BJ (cell line): ENCODE data around the gene CFAP97D2. TPM values are rescaled to one million over a fixed set of nuclear protein-coding genes. Genes with fewer than 3 reads are reported as not detected.
A peak's percentile ranks its signal among the peaks of the same experiment; 100 is the strongest.

Experiments
- CTCF ChIA-PET: fragments of 350-600 bp; formaldehyde crosslinking; extraction: SDS; loops from one replicate; lab custom pipeline; 2021; ENCODE audit warnings: antibody characterized with exemption, inconsistent platforms; lab: Yijun Ruan, JAX
- POLR2A ChIA-PET: fragments of 300-600 bp; sonication (Branson Sonifier 250); formaldehyde crosslinking; extraction: SDS; loops from one replicate; lab custom pipeline; 2021; ENCODE audit warnings: antibody characterized with exemption; lab: Charles Lee
- DNase-seq: peaks from one replicate; pipeline ENCODE4 v3.0.0-alpha.2; 2011; ENCODE audit warnings: low read depth
- H3K27me3 ChIP-seq: 2 replicates; pipeline ENCODE4 v1.6.0; 2011; ENCODE audit warnings: low read length; ENCODE audit not compliant: control insufficient read depth, insufficient read depth
- H3K36me3 ChIP-seq: 2 replicates; pipeline ENCODE4 v1.5.1; 2011; ENCODE audit warnings: low read length; ENCODE audit not compliant: control insufficient read depth, insufficient read depth
- H3K4me3 ChIP-seq: 2 replicates; pipeline ENCODE4 v1.5.1; 2011; ENCODE audit warnings: low read depth, mild to moderate bottlenecking, control low read depth, low read length
- polyA plus RNA-seq: library from polyadenylated mRNA; depleted of rRNA; stranded (reverse); fragments of >200 nt; gene quantifications from 2 replicates; pipeline ENCODE4 v1.2.3, GENCODE V29; 2011
- TF ChIP-seq, protein P1 (sequence below): IDR thresholded peaks from 2 replicates; pipeline ENCODE4 v1.5.1; 2011; ENCODE audit warnings: low read depth, mild to moderate bottlenecking, control low read depth, inconsistent platforms, low read length, moderate library complexity; ENCODE audit not compliant: insufficient read depth

The CFAP97D2 gene
- polyA plus RNA-seq, 1 experiment, result not detected

DNA sequence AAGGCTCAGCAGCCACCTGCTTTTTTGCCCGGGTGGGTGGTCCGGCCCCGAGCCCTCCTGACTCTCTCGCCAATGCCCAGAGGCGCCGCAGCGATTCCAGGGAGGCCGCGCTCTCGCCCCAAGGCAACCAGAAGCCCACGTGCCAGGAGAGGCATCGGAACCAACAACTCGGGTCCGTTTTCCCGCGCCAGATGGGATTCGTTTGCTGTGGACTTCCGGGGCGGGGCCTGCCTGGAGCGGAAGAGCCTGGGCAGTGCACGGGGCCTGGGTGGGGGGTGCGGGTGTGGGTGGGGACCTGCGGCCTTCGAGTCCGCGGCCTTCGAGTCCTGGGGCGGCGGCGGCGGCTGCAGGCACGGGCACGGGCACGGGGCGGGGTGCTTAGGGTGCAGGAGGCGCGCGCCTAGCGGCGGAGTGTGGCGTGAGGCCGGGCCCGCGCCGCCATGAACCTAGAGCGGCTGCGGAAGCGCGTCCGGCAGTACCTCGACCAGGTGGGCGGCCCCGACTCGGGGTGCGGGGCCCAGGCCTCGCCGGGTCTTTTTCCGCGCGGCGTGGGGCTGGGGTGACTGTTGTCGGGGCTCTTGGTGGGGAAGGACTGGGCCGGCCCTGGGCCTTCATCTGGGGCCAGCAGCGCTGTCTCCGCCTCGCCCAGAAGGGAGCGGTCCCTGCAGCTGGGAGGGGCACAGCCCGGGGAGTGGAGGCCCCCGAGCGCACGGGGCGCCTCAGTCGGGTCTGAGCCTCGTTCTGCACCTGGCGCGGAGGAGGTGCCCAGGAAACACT, 55.8 kb downstream of the CFAP97D2 start, which contains the start of gene CDC16:
CDC16 (plus strand) TSS at position 253 of the 777 bp plus-strand sequence; CDS start at position 441, 188 bp downstream.
- ChIA-PET CTCF (interaction anchor here (1.4 kb wide), 1 partner anchor 106 kb away, joined by 5 read pairs; no protein-coding TSS in a partner anchor), POLR2A (no interaction called here)
- DNase-seq, result peak; percentile 22
- TF ChIP-seq, protein P1, sequence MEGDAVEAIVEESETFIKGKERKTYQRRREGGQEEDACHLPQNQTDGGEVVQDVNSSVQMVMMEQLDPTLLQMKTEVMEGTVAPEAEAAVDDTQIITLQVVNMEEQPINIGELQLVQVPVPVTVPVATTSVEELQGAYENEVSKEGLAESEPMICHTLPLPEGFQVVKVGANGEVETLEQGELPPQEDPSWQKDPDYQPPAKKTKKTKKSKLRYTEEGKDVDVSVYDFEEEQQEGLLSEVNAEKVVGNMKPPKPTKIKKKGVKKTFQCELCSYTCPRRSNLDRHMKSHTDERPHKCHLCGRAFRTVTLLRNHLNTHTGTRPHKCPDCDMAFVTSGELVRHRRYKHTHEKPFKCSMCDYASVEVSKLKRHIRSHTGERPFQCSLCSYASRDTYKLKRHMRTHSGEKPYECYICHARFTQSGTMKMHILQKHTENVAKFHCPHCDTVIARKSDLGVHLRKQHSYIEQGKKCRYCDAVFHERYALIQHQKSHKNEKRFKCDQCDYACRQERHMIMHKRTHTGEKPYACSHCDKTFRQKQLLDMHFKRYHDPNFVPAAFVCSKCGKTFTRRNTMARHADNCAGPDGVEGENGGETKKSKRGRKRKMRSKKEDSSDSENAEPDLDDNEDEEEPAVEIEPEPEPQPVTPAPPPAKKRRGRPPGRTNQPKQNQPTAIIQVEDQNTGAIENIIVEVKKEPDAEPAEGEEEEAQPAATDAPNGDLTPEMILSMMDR, result no peak
- Histone ChIP-seq H3K27me3 (no peaks in the 10 kb centered on the region), H3K4me3 (peak within 1 kb of the TSS; percentile 83), H3K36me3 (peaks cover 8% of the 10 kb centered on the region)

DNA sequence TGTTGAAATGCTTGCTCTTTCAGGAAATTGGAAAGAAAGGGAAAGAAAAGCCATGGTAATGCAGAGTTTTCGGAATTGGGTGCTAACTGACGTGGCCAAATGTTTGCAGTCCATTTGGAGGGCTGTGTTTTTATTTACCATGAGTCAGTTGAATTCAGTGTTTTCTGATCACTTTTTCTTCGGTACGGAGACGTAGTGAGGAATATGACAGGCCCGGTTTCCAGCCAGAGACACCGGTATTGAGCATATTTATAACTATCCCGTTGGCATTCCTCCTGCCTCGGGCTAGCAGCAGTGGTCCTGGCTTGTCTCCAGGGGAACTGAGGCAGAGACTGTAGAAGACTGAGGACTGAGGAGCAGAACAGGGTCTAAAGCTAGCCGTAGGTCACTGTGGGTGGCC, 56.6 kb downstream of the CFAP97D2 start:
- Histone ChIP-seq H3K36me3 (peaks cover 8% of the 10 kb centered on the region), H3K4me3 (peak overlapping the region; percentile 83), H3K27me3 (no peaks in the 10 kb centered on the region)
- CTCF ChIA-PET, result interaction anchor here (0.6 to 1.4 kb wide), 3 partner anchors 54 to 106 kb away, joined by 3 to 5 read pairs (median 5); no protein-coding TSS in a partner anchor
- DNase-seq, result no peak
- TF ChIP-seq, protein P1, result no peak
- POLR2A ChIA-PET, result no interaction called here

- POLR2A ChIA-PET, result no interaction called here
- CTCF ChIA-PET, result interaction anchor here (0.6 to 1.4 kb wide), 4 partner anchors 10 to 106 kb away, joined by 3 to 5 read pairs (median 4); no protein-coding TSS in a partner anchor
Observed at GRCh38 chr13:114236227-114236626, 57.2 kb downstream of the CFAP97D2 start.

DNA sequence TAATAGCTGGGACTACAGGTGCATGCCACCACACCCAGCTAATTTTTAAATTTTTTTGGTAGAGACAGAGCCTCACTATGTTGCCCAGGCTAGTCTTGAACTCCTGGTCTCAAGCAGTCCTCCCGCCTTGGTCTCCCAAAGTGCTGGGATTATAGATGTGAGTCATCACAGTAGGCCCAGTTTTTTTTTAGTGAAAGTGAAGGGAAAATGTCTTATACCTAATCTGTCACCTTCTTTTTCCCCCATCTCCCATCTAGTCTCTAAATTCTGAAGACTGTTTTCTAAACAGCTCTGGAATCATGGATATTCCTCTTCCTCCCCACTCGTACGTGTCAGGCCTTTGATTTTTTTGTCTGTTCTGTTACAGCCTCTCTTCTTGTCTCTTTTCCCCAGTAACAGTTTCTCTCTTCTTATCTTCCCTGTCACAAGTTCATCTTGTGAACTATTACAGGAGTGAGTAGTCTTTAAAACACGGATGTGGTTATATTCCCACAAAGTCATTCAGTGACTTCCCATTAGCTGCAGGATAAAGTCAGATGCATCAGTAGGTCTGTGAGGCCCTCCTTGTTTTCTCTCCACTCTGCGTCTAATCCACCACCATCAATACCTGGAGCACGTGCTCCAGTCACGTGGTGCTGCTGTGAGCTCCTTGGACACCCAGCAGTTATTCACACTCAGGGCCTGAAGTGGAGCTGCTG, 58.5 kb downstream of the CFAP97D2 start:
- ChIA-PET CTCF (interaction anchor here (1.2 kb wide), 1 partner anchor 11 kb away, joined by 3 read pairs; no protein-coding TSS in a partner anchor), POLR2A (interaction anchor here (0.7 kb wide), 1 partner anchor 139 kb away, joined by 4 read pairs; no protein-coding TSS in a partner anchor)
- no peaks in the 10 kb centered on the region for H3K27me3 ChIP-seq
- no peak for DNase-seq
- peaks cover 14% of the 10 kb centered on the region for H3K36me3 ChIP-seq
- TF ChIP-seq, protein P1, result no peak
- H3K4me3 ChIP-seq, result no peak overlapping the region

More at GRCh38 chr13:114236227-114236626, 57.2 kb downstream of the CFAP97D2 start:
- Histone ChIP-seq H3K27me3 (no peaks in the 10 kb centered on the region), H3K36me3 (peaks cover 10% of the 10 kb centered on the region), H3K4me3 (peak overlapping the region; percentile 83)
- TF ChIP-seq, protein P1, result no peak
- no peak for DNase-seq

GRCh38 chr13:114241918-114242317, 62.9 kb downstream of the CFAP97D2 start:
- TF ChIP-seq, protein P1, result no peak
- Histone ChIP-seq H3K36me3 (peaks cover 25% of the 10 kb centered on the region), H3K27me3 (no peaks in the 10 kb centered on the region), H3K4me3 (no peak overlapping the region)
- no peak for DNase-seq
- CTCF ChIA-PET, result no interaction called here
- POLR2A ChIA-PET, result no interaction called here
